ENCODE data around the gene ST3GAL4.

The ST3GAL4 gene

DNA sequence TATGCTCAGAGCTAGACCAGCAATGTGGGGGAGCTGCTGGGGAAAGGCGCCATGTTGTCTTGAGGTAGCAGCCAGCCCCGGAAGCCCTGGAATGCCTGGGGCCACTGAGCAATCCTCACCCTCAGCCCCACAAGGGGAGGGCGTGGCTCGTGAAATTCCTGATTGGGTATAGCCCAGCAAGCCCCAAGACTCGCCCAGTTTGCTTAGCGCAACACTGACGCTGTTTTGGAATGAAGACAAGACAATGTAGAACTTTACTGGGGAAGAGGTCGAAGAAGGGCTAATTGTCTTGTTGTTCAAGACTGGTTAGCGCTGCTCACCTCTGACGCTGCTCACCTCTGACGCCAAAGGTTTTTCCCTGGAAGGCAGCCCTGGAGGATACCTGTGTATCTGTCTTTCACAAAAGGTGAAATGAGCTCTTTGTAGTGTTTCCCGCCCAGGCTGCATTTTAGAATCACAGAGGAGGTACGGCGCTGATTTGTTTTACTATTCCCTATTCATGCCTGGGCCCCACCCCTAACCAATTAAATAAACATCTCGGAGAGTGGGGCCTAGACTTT lies 47.6 kb downstream of the ST3GAL4 start:
- Histone ChIP-seq H3K9ac (ENCODE audit: low read length in 2 of 2) (no peak overlapping the region), H3K36me3 (ENCODE audit: control insufficient read depth in 2 of 2, insufficient read depth in 2 of 2, low read length in 2 of 2) (peaks cover 2 to 11% of the 10 kb centered on the region in 2 donors), H3K9me3 (ENCODE audit: control insufficient read depth in 2 of 2, low read length in 2 of 2) (no peaks in the 10 kb centered on the region), H3K27ac (ENCODE audit: low read length) (no peak overlapping the region), H3K27me3 (ENCODE audit: control insufficient read depth in 1 of 2, insufficient read depth in 2 of 2, low read length in 2 of 2) (no peaks in the 10 kb centered on the region), H3K4me1 (ENCODE audit: control insufficient read depth, insufficient read depth, low read length) (peaks cover 2% of the 10 kb centered on the region), H3K4me3 (ENCODE audit: low read length in 2 of 2) (no peak overlapping the region)

DNA sequence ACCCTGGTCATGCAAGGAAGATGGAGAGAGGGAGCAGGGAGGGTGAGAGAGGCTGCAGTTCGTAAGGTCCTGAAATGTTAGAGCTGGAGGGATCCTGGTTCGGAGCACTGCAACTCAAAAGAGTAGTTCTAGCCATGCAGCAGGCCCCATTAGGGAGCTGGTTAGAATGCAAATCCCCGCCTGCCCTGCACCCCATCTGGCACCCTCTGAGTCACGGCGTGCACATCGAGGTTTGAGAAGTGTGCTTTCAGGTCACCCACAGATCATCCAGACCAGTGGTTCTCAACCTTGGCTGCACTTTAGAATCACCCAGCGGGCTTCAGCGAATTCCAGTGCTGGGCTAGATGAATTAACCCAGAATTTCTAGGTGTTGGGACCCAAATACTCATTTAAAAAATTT lies 48.2 kb downstream of the ST3GAL4 start:
- Histone ChIP-seq H3K27me3 (ENCODE audit: control insufficient read depth in 1 of 2, insufficient read depth in 2 of 2, low read length in 2 of 2) (no peaks in the 10 kb centered on the region), H3K9me3 (ENCODE audit: control insufficient read depth in 2 of 2, low read length in 2 of 2) (no peaks in the 10 kb centered on the region), H3K9ac (ENCODE audit: low read length in 2 of 2) (no peak overlapping the region), H3K4me3 (ENCODE audit: low read length in 2 of 2) (no peak overlapping the region), H3K27ac (ENCODE audit: low read length) (no peak overlapping the region), H3K36me3 (ENCODE audit: control insufficient read depth in 2 of 2, insufficient read depth in 2 of 2, low read length in 2 of 2) (peaks cover 2 to 16% of the 10 kb centered on the region in 2 donors), H3K4me1 (ENCODE audit: control insufficient read depth, insufficient read depth, low read length) (peaks cover 2% of the 10 kb centered on the region)

DNA sequence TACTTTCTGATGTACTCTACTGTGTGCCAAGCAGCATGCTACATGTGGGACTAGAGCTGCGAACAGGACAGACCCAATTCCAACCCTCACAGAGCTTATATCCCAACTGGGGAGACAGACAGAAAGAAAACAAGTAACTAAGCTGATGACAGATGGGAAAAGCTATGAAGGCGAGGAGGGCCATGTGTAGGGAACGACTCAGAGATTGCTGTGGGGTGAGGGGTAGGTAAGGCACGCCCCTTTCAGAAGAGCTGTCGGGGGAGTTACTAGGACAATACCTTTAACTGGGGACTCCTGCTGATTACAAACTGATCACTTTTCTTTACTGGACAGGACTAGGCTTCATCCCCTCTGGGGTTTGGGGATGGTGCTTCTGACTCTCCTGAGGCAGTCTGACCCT lies 48.9 kb downstream of the ST3GAL4 start:
- peaks cover 6 to 23% of the 10 kb centered on the region in 2 donors for H3K36me3 ChIP-seq (ENCODE audit: control insufficient read depth in 2 of 2, insufficient read depth in 2 of 2, low read length in 2 of 2)
- no peak overlapping the region for H3K9ac ChIP-seq (ENCODE audit: low read length in 2 of 2)
- no peaks in the 10 kb centered on the region for H3K9me3 ChIP-seq (ENCODE audit: control insufficient read depth in 2 of 2, low read length in 2 of 2)
- no peak overlapping the region for H3K4me3 ChIP-seq (ENCODE audit: low read length in 2 of 2)
- H3K27me3 ChIP-seq (ENCODE audit: control insufficient read depth in 1 of 2, insufficient read depth in 2 of 2, low read length in 2 of 2), result no peaks in the 10 kb centered on the region
- no peak overlapping the region for H3K27ac ChIP-seq (ENCODE audit: low read length)
- H3K4me1 ChIP-seq (ENCODE audit: control insufficient read depth, insufficient read depth, low read length), result peaks cover 2% of the 10 kb centered on the region

GRCh38 chr11:126405374-126405773 lies 49.9 kb downstream of the ST3GAL4 start:
- H3K4me3 ChIP-seq (ENCODE audit: low read length in 2 of 2), result no peak overlapping the region
- peaks cover 2% of the 10 kb centered on the region for H3K4me1 ChIP-seq (ENCODE audit: control insufficient read depth, insufficient read depth, low read length)
- peaks cover 6 to 27% of the 10 kb centered on the region in 2 donors for H3K36me3 ChIP-seq (ENCODE audit: control insufficient read depth in 2 of 2, insufficient read depth in 2 of 2, low read length in 2 of 2)
- H3K27ac ChIP-seq (ENCODE audit: low read length), result no peak overlapping the region
- H3K9me3 ChIP-seq (ENCODE audit: control insufficient read depth in 2 of 2, low read length in 2 of 2), result no peaks in the 10 kb centered on the region
- H3K27me3 ChIP-seq (ENCODE audit: control insufficient read depth in 1 of 2, insufficient read depth in 2 of 2, low read length in 2 of 2), result no peaks in the 10 kb centered on the region
- H3K9ac ChIP-seq (ENCODE audit: low read length in 2 of 2), result no peak overlapping the region

DNA sequence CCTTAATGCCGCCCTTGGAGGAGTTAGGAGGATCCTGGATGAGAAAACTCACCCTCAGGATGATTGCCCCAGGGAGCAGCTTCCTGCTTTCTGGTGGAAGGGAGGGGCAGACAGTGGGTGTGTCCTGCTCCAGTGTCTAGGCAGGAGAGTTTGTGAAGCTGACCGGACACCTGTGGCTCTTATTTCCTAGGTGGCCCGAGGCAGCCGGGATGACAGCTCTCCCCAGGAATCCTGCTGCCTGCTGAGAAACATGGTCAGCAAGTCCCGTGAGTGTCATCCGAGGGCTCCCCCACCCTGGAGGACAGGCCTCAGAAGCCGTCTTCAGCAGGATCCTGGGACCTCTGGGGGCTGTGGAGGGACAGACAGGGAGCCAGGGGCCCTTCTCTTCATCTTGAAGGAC lies 50.4 kb downstream of the ST3GAL4 start:
- Histone ChIP-seq H3K27ac (ENCODE audit: low read length) (no peak overlapping the region), H3K27me3 (ENCODE audit: control insufficient read depth in 1 of 2, insufficient read depth in 2 of 2, low read length in 2 of 2) (no peaks in the 10 kb centered on the region), H3K9me3 (ENCODE audit: control insufficient read depth in 2 of 2, low read length in 2 of 2) (no peaks in the 10 kb centered on the region), H3K9ac (ENCODE audit: low read length in 2 of 2) (no peak overlapping the region), H3K4me3 (ENCODE audit: low read length in 2 of 2) (no peak overlapping the region), H3K4me1 (ENCODE audit: control insufficient read depth, insufficient read depth, low read length) (peaks cover 2% of the 10 kb centered on the region), H3K36me3 (ENCODE audit: control insufficient read depth in 2 of 2, insufficient read depth in 2 of 2, low read length in 2 of 2) (peaks cover 6 to 27% of the 10 kb centered on the region in 2 donors)

- Histone ChIP-seq H3K27ac (ENCODE audit: low read length) (no peak overlapping the region), H3K9ac (ENCODE audit: low read length in 2 of 2) (no peak overlapping the region), H3K4me1 (ENCODE audit: control insufficient read depth, insufficient read depth, low read length) (peaks cover 2% of the 10 kb centered on the region), H3K9me3 (ENCODE audit: control insufficient read depth in 2 of 2, low read length in 2 of 2) (no peaks in the 10 kb centered on the region), H3K27me3 (ENCODE audit: control insufficient read depth in 1 of 2, insufficient read depth in 2 of 2, low read length in 2 of 2) (no peaks in the 10 kb centered on the region), H3K4me3 (ENCODE audit: low read length in 2 of 2) (no peak overlapping the region), H3K36me3 (ENCODE audit: control insufficient read depth in 2 of 2, insufficient read depth in 2 of 2, low read length in 2 of 2) (peaks cover 6 to 27% of the 10 kb centered on the region in 2 donors)
These were observed 50.9 kb downstream of the ST3GAL4 start for GRCh38 chr11:126406368-126406767.

GRCh38 chr11:126407101-126407521 lies 51.6 kb downstream of the ST3GAL4 start:
- no peak overlapping the region for H3K27ac ChIP-seq (ENCODE audit: low read length)
- H3K9ac ChIP-seq (ENCODE audit: low read length in 2 of 2), result no peak overlapping the region
- H3K27me3 ChIP-seq (ENCODE audit: control insufficient read depth in 1 of 2, insufficient read depth in 2 of 2, low read length in 2 of 2), result no peaks in the 10 kb centered on the region
- H3K4me3 ChIP-seq (ENCODE audit: low read length in 2 of 2), result no peak overlapping the region
- peaks cover 6 to 27% of the 10 kb centered on the region in 2 donors for H3K36me3 ChIP-seq (ENCODE audit: control insufficient read depth in 2 of 2, insufficient read depth in 2 of 2, low read length in 2 of 2)
- peaks cover 6% of the 10 kb centered on the region for H3K4me1 ChIP-seq (ENCODE audit: control insufficient read depth, insufficient read depth, low read length)
- no peaks in the 10 kb centered on the region for H3K9me3 ChIP-seq (ENCODE audit: control insufficient read depth in 2 of 2, low read length in 2 of 2)

GRCh38 chr11:126407682-126408288 lies 52.3 kb downstream of the ST3GAL4 start:
- no peak overlapping the region for H3K4me3 ChIP-seq (ENCODE audit: low read length in 2 of 2)
- no peaks in the 10 kb centered on the region for H3K9me3 ChIP-seq (ENCODE audit: control insufficient read depth in 2 of 2, low read length in 2 of 2)
- H3K4me1 ChIP-seq (ENCODE audit: control insufficient read depth, insufficient read depth, low read length), result peaks cover 6% of the 10 kb centered on the region
- H3K9ac ChIP-seq (ENCODE audit: low read length in 2 of 2), result no peak overlapping the region
- H3K27ac ChIP-seq (ENCODE audit: low read length), result no peak overlapping the region
- no peaks in the 10 kb centered on the region for H3K27me3 ChIP-seq (ENCODE audit: control insufficient read depth in 1 of 2, insufficient read depth in 2 of 2, low read length in 2 of 2)
- H3K36me3 ChIP-seq (ENCODE audit: control insufficient read depth in 2 of 2, insufficient read depth in 2 of 2, low read length in 2 of 2), result peaks cover 6 to 27% of the 10 kb centered on the region in 2 donors

GRCh38 chr11:126408496-126408895 lies 53.0 kb downstream of the ST3GAL4 start:
- H3K9me3 ChIP-seq (ENCODE audit: control insufficient read depth in 2 of 2, low read length in 2 of 2), result no peaks in the 10 kb centered on the region
- H3K4me1 ChIP-seq (ENCODE audit: control insufficient read depth, insufficient read depth, low read length), result peaks cover 7% of the 10 kb centered on the region
- H3K4me3 ChIP-seq (ENCODE audit: low read length in 2 of 2), result no peak overlapping the region
- H3K36me3 ChIP-seq (ENCODE audit: control insufficient read depth in 2 of 2, insufficient read depth in 2 of 2, low read length in 2 of 2), result peaks cover 8 to 29% of the 10 kb centered on the region in 2 donors
- H3K27ac ChIP-seq (ENCODE audit: low read length), result no peak overlapping the region
- no peaks in the 10 kb centered on the region for H3K27me3 ChIP-seq (ENCODE audit: control insufficient read depth in 1 of 2, insufficient read depth in 2 of 2, low read length in 2 of 2)
- H3K9ac ChIP-seq (ENCODE audit: low read length in 2 of 2), result no peak overlapping the region

GRCh38 chr11:126408901-126409619 lies 53.6 kb downstream of the ST3GAL4 start:
- H3K9ac ChIP-seq (ENCODE audit: low read length in 2 of 2), result no peak overlapping the region

DNA sequence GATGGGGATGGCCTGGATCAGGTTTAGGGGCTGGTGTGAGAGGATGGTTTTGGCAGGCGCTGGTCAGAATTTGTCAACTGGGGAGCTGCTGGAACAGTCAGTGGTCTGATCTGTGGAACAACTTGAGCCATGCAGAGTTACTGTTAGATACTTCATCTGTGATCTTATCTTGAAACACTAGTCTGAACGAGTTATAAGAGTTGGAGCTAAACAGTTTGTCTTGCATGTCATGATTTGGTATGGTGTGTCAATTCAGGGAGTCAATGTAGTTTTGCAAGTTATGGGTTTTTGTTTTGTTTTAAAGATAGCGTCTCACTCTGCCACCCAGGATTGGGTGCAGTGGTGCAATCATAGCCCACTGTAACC lies 54.1 kb downstream of the ST3GAL4 start:
- H3K36me3 ChIP-seq (ENCODE audit: control insufficient read depth in 2 of 2, insufficient read depth in 2 of 2, low read length in 2 of 2), result peaks cover 8 to 31% of the 10 kb centered on the region in 2 donors
- H3K27me3 ChIP-seq (ENCODE audit: control insufficient read depth in 1 of 2, insufficient read depth in 2 of 2, low read length in 2 of 2), result no peaks in the 10 kb centered on the region
- no peaks in the 10 kb centered on the region for H3K9me3 ChIP-seq (ENCODE audit: control insufficient read depth in 2 of 2, low read length in 2 of 2)
- H3K9ac ChIP-seq (ENCODE audit: low read length in 2 of 2), result no peak overlapping the region
- H3K4me1 ChIP-seq (ENCODE audit: control insufficient read depth, insufficient read depth, low read length), result peaks cover 16% of the 10 kb centered on the region
- no peak overlapping the region for H3K4me3 ChIP-seq (ENCODE audit: low read length in 2 of 2)
- H3K27ac ChIP-seq (ENCODE audit: low read length), result no peak overlapping the region

More at GRCh38 chr11:126408901-126409619, 53.6 kb downstream of the ST3GAL4 start:
- no peak overlapping the region for H3K4me3 ChIP-seq (ENCODE audit: low read length in 2 of 2)
- H3K27me3 ChIP-seq (ENCODE audit: control insufficient read depth in 1 of 2, insufficient read depth in 2 of 2, low read length in 2 of 2), result no peaks in the 10 kb centered on the region
- peaks cover 8 to 31% of the 10 kb centered on the region in 2 donors for H3K36me3 ChIP-seq (ENCODE audit: control insufficient read depth in 2 of 2, insufficient read depth in 2 of 2, low read length in 2 of 2)
- peaks cover 11% of the 10 kb centered on the region for H3K4me1 ChIP-seq (ENCODE audit: control insufficient read depth, insufficient read depth, low read length)
- no peak overlapping the region for H3K27ac ChIP-seq (ENCODE audit: low read length)
- no peaks in the 10 kb centered on the region for H3K9me3 ChIP-seq (ENCODE audit: control insufficient read depth in 2 of 2, low read length in 2 of 2)
